Measurements from ENCODE around the gene CDK1.

- no peak for TF ChIP-seq CTCF (IDR thresholded peaks at IDR 0.05; ENCODE audit: insufficient read depth, low read length)
- no peak for TF ChIP-seq POLR2AphosphoS5 (IDR thresholded peaks at IDR 0.05; ENCODE audit: low read depth)
- TF ChIP-seq REST (IDR thresholded peaks at IDR 0.05; ENCODE audit: insufficient replicate concordance, low read depth), result no peak
- no peak for TF ChIP-seq SPI1 (IDR thresholded peaks at IDR 0.05; ENCODE audit: borderline replicate concordance, low read depth)
Observed at GRCh38 chr10:60818134-60818770, 40.0 kb downstream of the CDK1 start.

All from HL-60 (cell line).